ENCODE measurements around the gene SLC16A4.

GRCh38 chr1:110407260-110408210, 16.7 kb upstream of the SLC16A4 start, which contains the start of gene LAMTOR5:
- TF ChIP-seq CTCF (IDR thresholded peaks at IDR 0.05) = no peak
- TF ChIP-seq TCF7L2 (IDR thresholded peaks at IDR 0.05; ENCODE audit: low read depth, low read length) = 0 out of 2 replicates have a peak, but pooled peaks have one; percentile 30
- TF ChIP-seq REST (IDR thresholded peaks at IDR 0.05; ENCODE audit: insufficient read depth in 1 of 2, low read depth in 2 of 2, low read length in 1 of 2) = 0 out of 4 replicates have a peak, but pooled peaks of 1 of the 2 experiments have one; percentile 61
